NCI-H1417 (cell line): ENCODE results near the gene MISFA.
A peak's percentile ranks its signal among the peaks of the same experiment; 100 is the strongest.
"Not testable (repeated sequence)": the region's sequence is repeated elsewhere in the genome, so short reads cannot be mapped to it uniquely, and the experiment has no call there.

Experiments used
- DNase-seq, 3 experiments: peaks; one replicate each; lab custom pipeline; 2025; lab: John Stamatoyannopoulos, UW

MISFA gene

DNA sequence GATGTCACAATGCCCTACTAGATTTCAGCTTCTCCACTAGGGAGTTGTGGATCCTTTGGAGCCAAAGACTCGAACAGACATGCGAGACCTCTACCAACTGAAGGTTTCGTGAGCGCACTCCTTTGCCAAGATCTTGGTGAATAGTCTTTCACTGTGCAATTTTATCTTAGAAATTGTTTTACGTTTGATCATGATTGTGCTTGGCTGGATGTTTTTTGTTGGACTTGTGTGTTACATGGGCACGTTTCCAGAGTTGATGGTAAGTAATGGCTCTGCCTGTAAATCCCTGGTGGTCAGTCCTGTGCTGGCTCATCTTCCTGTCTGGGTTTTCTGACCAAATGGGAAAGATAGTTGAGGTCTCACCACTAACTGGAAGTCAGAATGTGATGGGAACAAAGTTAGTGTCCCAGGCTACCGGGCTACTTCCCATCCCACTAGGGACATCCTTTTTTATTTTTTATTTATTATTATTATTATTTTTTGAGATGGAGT, at the start of gene MISFA:
MISFA (plus strand) TSS at position 51 of the 492 bp plus-strand sequence; CDS start at position 191, 140 bp downstream.
- no peak for DNase-seq

DNA sequence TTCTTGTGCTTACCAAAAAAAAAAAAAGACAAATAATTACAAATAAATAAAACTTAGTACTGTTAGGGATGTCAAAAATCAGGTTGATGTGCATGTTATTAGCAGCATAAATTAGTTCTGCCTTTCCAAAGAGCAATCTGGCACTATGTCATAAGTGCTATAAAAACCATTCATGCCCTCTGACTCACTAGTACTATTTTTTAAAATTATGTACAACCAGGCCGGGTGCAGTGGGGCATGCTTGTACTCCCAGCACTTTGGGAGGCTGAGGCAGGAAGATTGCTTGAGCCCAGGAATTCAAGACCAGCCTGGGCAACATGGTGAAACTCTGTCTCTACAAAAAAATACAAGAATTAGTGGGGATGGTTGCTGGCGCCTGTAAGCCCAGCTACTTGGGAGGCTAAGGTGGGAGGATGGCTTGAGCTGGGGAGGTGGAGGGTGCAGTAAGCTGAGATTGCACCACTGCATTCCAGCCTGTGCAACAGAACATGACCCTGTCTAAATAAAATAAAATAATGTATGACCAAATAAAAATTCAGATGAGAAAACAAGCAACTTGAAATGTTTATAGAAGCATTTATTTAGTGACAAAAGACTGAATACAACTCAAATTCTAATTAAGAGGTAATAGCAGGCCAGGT, 36.4 kb upstream of the MISFA start:
- DNase-seq = no peak

DNA sequence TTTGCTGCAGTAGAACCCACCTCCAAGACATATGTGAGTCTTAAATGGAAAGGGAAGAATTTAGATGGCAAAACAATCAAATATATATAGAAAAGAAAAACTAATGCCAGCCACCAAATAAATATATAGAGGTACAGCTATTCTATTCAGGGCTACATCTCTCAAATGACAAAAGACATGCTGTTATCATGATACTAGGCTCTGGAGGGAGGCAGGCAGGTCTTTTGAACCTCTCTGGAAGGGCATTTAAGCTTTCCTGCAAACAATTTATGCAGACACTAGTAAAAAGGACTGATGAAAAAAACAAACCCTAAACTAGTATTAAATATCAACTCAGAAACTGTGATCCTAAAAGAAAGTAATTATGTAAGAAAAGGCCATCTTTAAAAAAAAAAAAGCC, 35.4 kb upstream of the MISFA start:
- DNase-seq = no peak

DNA sequence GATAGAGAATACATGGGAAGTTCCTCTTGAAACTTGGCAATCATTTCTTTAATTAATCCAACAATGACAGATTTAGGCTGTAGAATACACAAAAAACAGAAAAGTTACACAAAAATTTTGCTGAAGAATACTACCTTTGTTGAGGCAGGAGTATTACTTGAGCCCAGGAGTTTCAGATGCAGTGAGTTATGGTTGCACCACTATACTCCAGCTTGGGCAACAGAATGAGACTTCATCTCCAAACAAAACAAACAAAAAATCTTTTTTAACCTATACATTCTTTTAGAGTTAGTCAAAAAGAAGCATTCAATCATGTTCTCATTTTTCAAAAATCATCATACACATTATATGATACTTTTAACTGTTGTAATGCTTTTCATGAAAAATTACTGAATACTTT, 33.2 kb upstream of the MISFA start:
- no peak for DNase-seq

DNA sequence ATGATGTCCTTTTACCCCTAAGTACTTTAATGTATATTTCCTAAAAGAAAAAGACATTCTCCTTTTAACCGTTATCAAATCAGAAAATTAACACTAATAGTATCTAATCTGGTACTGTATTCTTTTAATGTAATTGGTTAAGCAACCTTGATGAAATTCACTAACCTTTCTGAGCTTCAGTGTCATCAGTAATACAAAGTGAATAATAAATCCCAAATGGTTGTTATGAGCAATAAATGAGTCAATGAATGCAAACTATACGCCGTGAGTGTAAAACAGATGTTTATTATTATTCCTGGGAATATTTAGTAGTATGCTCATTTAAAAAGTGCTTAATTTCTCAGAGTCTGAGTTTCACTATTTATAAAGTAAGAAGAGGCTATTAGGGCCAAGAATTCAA, 32.5 kb upstream of the MISFA start:
- no peak for DNase-seq

DNA sequence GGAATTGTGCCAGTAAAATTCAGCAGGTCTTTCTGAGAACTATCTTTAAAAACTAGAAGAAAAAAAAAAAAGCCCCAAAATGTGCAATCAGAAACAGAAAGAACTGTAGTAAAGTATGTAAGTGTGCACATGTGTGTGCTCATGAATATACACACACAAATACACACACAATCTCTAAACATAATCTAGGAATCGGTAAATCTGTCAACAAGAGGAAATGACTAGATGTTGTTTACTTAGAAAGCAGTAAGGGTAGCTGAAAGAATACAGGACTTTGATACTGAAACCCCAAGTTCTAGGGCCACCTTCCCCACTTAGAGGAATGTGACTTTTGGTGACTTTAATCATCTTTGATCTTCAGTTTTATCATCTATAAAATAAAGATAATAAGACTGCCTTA, 24.2 kb upstream of the MISFA start:
- no peak for DNase-seq

DNA sequence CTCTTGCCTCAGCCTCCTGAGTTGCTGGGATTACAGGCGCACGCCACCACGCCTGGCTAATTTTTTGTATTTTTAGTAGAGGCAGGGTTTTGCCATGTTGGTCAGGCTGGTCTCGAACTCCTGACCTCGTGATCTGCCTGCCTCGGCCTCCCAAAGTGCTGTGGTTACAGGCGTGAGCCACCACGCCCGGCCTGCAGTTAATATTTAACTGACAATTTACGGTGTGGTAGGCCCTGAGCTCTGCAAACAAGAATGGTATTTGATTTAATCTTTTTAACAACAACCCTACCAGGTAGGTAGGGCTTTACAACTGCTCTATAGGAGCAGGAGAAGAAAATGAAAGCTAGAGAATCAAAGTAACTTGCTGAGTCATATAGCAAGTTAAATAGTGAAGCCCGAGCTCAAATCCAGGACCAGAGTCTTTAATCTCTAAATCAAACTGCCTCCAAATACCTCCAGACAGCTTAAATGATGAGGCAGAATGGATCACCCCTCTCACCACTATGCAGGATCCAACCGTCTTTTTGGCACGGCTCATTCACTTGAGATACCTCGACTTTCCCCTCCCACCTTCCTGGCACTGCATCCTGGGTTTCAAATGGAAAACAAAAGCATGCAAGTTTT, 20.5 kb upstream of the MISFA start:
- DNase-seq = no peak

DNA sequence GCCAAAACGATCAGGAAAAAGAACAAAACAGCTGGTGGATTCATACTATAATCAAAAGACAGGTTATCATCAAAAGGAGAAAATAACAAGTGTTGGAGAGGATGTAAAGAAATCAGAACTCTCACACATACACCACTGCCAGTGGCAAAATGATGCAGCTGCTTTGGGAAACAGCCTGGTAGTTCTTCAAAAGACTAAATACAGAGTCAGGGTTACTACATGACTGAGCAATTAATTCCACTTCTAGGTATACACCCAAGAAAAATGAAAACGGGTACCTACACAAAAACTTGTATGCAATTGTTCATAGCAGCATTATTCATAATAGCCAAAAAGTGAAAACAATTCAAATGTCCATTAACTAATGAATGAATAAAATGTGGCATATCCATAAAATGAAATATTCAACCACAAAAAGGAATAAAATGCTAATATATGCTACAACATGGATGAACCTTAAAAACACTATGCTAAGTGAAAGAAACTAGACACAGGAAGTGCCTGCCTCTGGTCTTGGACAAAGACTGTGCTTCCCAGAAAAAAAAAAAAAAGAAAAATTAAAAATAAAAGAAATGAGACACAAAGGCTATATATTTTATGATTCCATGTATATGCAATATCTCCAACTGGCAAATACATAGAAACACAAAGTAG, 19.3 kb upstream of the MISFA start:
- DNase-seq = no peak

DNA sequence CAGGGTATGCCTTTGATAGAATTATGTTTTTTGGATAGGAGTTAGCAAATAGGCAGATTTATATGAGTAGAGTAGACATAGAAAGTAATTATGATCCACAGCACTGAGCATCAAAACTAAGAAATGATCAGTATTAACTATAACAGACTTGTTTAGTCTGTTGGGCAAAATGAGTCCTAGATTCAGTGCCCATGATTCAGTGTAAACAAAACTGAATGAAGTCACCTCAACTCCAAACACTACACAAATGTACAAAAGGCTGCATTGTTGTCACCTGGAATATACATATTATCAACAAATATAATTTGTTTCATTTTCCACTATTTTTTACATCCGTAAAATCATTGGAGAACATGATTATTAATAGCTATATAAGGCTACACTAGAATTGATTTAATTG, 17.8 kb upstream of the MISFA start:
- DNase-seq = no peak

DNA sequence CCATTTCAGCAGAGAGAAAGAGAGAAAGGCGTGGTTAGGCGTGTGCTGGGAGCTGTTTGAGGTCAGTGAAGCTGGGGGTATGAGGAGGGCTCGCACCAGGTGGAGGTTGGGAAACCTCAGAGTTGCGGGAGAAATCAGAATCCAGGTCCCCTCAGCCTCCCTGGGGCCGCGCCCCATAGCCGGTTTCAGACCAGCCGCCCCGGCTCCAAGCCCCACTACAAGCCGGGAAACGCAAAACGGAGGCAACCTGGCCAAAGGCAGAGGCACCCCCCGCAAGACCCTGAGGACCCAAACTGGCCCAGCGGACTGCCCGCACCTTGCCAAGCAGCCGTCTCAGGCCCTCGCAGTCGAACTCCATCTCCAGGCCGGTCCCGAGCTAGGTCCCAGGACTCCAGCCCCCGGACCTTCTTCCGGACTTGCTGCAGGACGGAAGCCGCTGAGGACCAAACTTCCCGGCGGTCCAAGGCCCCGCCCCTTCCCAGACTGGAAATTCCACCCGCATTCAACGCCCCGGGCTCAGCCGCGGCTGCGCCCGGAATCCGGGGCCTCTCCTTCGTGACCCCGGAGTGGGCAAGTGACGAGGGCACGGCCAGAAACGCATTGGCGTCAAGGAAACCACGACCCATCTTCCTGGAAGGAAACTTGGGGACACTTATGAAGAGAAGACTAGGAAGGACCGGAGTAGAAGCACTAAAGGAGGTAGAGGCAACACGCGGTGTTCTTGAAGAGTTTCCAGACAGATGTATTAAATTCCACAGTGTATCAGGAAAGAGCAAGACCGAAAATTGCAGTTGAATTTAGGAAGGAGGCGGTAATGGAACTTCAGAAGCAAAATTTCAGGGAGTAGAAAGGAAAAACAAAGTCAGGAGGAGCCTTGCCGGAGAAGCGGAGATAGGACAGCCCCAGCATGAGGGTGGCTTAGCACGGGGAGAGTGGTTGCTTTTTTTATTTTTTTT, 11.0 kb upstream of the MISFA start, which contains the start of gene UEVLD:
UEVLD (minus strand) TSS at position 438 of the 956 bp plus-strand sequence; CDS start at position 358, 80 bp downstream.
- DNase-seq = peak; percentile 76 to 87 (median 82)

DNA sequence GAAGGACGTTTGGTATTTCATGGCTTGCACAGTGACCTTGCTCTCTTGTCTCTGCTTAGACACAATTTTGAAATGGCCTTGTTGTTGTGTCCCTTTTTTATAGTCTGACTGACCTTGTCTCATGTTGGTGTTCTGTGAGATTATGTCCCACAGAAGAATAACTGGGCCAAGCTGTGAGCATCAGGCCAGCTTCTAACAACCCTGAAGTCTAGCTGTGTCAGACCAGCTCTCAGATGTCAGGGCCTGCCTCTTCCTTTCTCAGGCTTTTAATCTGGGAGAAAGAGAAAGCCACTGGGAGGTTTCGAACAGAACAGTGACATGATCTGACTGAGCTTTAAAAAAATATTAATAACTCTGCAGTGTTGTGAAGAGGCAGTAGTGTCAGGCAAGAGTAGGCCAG, 9.0 kb upstream of the MISFA start:
- no peak for DNase-seq

DNA sequence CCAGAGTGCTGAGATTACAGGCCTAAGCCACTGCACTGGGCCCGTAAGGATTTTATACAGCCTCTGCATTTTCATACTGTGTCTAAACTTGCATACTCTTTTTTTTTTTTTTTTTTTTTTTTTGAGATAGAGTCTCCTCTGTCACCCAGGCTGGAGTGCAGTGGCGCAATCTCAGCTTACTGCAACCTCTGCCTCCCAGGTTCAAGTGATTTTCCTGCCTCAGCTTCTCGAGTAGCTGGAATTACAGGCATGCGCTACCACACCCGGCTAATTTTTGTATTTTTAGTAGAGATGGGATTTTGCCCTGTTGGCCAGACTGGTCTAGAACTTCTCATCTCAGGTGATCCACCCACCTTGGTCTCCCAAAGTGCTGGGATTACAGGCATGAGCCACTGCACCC, 5.5 kb upstream of the MISFA start:
- DNase-seq = not testable (repeated sequence)

DNA sequence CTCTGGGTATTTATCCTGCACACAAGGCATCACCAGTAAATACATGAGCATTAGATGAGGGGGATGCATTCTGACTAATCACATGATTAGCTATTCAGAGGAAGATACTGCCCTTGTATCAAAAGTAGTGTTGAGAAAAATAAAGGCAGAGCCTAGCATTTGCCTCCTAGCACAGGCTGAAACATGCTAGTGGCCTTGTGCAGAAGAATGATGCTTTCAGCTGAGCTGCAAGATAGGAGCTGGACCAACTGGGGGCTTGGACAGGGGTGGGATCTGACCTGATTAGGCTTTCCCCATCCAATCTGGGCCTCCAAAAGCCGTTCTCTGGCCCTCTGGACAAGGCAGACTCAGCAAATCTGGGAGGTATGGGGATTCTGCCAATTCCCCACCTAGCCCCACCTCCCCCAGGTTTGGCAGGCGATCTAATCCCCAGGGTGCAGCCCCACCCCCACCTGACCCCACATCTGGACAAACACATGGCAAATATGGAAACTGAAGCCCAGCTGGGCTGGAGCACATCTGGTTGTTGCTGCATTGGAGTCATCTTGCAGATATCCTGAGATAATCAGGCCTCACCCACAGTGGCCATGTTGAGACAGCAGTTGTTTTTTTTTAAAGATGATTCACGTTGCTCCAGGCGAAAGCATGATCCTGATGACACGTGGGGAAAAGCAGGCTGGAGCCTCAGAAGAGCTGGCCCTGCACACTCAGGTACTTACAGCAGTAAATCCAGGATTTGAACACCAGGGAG, 4.4 kb upstream of the MISFA start:
- DNase-seq = no peak

DNA sequence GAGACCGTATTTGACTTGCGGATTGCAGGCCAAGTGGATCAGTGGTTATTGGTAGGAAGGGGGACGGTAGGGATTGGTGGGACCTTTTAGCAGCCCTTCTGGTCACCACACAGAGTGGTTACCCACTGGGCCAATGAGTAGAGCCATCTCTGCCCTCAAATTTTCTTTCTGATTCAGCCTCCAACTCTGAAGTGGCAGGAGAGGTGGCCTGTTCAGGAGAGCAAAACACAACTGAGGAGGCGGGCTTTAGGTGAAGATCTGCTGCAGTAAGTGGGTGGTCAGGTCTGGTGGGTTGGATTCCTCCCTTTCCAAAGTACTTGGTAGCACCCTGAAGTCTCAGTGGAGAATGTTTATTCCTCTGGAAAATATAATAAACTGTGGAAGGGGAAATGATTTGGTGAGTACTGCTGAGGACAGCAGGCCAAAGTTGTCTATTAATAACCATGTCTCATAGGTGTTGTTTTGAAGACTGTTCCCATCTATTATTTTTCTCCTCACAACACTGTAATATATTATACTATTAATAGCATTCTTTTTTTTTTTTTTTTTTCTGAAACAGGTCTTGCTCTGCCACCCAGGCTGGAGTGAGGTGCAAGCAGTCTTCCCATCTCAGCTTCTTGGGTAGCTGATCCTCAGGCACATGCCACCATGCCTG, 1.5 kb downstream of the MISFA start:
- DNase-seq = no peak

DNA sequence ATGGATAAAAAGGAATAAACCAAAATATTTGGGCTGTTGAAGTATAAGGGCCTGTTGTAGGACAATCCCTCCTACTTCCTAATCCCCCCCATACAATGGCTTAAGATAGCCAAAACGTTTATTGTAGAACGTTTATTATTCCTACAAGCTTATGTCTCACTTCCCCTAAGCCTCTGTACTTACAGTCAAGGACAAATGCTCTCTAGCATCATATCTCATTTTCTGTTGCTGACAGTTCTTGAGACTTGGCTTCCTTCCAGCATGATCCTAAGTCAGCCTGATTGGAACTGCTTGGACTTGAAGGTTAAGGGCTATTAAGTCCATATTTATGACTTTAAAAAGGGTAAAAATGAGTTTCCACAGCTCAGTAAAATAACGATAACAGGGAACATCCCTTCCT, 8.8 kb downstream of the MISFA start:
- DNase-seq = peak in 2 of 3 experiments; percentile 38 to 53

DNA sequence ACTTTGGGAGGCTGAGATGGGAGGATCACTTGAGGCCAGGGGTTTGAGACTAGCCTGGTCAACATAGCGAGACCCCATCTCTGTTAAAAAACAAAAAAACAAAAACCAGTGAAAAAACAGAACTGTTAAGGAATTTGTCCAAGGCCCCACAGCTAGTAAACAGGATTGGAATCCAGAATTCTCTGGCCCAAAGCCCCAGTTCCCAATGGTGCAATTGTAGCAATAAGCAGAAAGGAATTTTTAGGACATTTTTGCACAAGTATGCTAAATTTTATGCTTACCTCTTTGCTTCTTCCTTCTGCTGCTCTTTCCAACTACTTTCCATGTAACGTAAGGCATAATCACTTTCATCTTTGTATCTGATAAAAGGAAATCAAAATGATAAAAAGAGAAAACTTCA, 11.6 kb downstream of the MISFA start:
- no peak for DNase-seq

DNA sequence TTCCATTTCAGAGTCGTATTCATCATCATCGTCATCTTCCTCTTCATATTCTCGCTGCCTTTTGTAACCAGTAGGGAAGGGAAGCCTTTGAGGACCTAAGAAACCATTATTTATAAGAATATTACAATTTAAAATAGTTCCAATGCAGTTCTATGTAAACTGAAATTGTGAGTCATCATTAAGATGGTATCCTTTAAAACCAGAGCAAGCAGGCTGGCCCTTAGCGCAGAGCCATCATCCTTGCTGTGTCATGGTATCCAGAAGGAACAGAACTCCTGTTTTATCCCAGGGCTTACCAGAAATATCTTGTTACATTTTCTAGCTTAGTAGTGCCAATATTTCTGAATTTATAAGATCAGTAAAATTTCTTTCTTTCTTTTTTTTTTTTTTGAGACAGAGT, 12.8 kb downstream of the MISFA start:
- DNase-seq = no peak

DNA sequence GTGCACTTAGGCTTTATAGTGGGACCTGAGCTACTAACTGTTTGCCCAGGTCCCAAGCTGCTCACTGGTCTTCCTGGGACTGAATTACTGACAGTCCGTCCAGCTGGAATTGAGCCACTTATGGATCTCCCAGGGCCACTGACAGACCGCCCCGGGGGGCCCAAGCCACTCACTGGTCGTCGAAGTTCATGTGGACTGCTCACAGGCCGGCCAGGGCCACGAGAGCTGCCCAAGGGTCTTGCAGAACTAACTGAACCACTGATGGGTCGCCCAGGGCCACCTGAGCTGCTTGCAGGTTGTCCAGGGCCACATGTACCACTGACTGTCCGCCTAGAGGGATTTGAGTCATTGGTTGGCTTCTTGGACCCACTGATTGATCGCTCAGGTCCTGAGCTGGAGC, 15.1 kb downstream of the MISFA start:
- no peak for DNase-seq

DNA sequence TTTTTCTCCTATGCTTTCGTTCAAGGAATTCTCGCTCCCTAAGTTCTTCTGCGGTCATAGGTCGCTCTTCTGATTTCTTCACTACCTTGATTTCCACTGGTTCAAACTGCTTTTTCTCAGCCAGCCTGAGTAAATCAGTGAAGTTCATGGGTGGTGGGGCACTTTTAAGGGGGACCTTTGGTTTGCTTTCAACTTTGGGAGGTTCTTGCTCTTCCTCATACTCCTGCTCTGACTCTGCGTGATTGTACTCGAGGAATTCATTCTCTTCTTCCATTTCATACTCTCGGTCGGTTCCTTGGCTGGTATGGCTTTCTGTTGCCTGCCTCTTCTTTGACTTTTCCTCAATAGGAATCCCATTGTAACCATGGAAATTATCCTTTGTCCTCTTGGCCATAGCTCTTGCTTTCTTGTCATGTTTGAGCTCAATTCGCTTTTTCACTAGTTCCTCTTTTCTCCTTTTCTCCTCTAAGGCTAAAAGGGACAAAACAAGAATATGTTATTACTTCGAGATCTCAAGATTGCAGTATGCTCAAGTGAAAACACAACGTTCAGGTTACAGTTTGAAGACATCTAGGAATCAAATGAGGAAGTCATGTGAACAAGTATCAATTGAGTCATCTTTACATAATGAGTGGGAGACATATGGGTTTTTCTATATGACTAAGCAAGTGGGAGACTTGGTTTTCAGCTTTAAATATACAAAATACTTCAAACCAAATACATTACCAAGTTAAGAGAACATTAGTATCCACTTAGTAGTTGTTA, 16.2 kb downstream of the MISFA start:
- DNase-seq = no peak
